NCI-H460 (cell line): ENCODE measurements around the gene CDH11. TPM values are rescaled to one million over a fixed set of nuclear protein-coding genes. Genes with fewer than 3 reads are reported as not detected.

ENCODE experiments used
- DNase-seq: peaks from one replicate; pipeline ENCODE4 v3.0.0-alpha.2; 2016; ENCODE audit warnings: low read depth; ENCODE audit errors: extremely low read depth
- total RNA-seq: library from RNA; depleted of rRNA; stranded (reverse); fragments of >200 nt; shearing (Covaris generic); gene quantifications from 2 replicates; pipeline ENCODE4 v1.2.3, GENCODE V29; 2014

The CDH11 gene
- total RNA-seq, 1 experiment from 2014 or later = 1,616 TPM

- DNase-seq = no peak
These were observed 195.4 kb downstream of the CDH11 start for GRCh38 chr16:64926476-64926875.

- DNase-seq = no peak
These were observed 196.7 kb downstream of the CDH11 start for GRCh38 chr16:64925166-64925565.

- DNase-seq = no peak
These were observed 197.8 kb downstream of the CDH11 start for GRCh38 chr16:64924086-64924485.

GRCh38 chr16:64919929-64920607 is 201.8 kb downstream of the CDH11 start:
- no peak for DNase-seq

GRCh38 chr16:64919141-64919540 is 202.7 kb downstream of the CDH11 start:
- DNase-seq = no peak

GRCh38 chr16:64916051-64916450 is 205.8 kb downstream of the CDH11 start:
- DNase-seq = no peak

- DNase-seq = peak; percentile 40
These were observed 211.5 kb downstream of the CDH11 start for GRCh38 chr16:64910356-64910755.

GRCh38 chr16:64907844-64908243 is 214.0 kb downstream of the CDH11 start:
- no peak for DNase-seq

- DNase-seq = no peak
These were observed 218.1 kb downstream of the CDH11 start for GRCh38 chr16:64903770-64904169.

- no peak for DNase-seq
These were observed 221.3 kb downstream of the CDH11 start for GRCh38 chr16:64900517-64900916.

GRCh38 chr16:64900019-64900418 is 221.8 kb downstream of the CDH11 start:
- no peak for DNase-seq

GRCh38 chr16:64898159-64898558 is 223.7 kb downstream of the CDH11 start:
- no peak for DNase-seq
